ENCODE measurements around the gene SGCD. TPM values are rescaled to one million over a fixed set of nuclear protein-coding genes. Genes with fewer than 3 reads are reported as not detected.

Gene SGCD
- total RNA-seq, 4 donors from 2014 or later, result 16.7 to 38.6 (median 27.7) TPM

DNA sequence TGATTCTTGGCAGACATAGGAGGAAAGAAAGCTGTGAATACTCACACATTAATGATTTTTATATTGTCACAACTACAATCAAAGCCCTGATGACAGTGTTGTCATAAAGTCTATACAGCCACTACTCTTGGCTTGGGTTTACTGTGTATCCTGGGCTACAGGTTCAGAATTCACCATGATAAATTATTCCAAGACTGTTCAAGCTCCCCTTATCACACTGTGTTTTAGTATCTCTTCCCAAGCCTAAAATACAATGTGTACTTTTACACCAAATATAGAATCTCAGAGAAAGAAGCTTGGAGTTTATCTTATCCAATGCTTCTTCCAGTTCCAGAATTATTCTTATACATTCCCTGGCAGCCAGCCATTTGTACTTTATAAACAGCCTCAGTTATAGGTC is 395.4 kb downstream of the SGCD start:
- H3K27ac ChIP-seq (replicated peaks in 1 of 4), result no peak overlapping the region

GRCh38 chr5:156735477-156735876 is 408.5 kb downstream of the SGCD start:
- Histone ChIP-seq H3K9me3 (no peaks in the 10 kb centered on the region), H3K27ac (replicated peaks in 1 of 4) (no peak overlapping the region), H3K4me1 (no peaks in the 10 kb centered on the region), H3K36me3 (no peaks in the 10 kb centered on the region), H3K4me3 (no peak overlapping the region), H3K27me3 (no peaks in the 10 kb centered on the region)
- 81% methylated on average over 3 of the region's 3 CpGs for WGBS
- no peak for TF ChIP-seq EP300 (IDR thresholded peaks at IDR 0.05)
- no peak for TF ChIP-seq POLR2A (IDR thresholded peaks at IDR 0.05; ENCODE audit: low read depth)
- TF ChIP-seq, protein P1, sequence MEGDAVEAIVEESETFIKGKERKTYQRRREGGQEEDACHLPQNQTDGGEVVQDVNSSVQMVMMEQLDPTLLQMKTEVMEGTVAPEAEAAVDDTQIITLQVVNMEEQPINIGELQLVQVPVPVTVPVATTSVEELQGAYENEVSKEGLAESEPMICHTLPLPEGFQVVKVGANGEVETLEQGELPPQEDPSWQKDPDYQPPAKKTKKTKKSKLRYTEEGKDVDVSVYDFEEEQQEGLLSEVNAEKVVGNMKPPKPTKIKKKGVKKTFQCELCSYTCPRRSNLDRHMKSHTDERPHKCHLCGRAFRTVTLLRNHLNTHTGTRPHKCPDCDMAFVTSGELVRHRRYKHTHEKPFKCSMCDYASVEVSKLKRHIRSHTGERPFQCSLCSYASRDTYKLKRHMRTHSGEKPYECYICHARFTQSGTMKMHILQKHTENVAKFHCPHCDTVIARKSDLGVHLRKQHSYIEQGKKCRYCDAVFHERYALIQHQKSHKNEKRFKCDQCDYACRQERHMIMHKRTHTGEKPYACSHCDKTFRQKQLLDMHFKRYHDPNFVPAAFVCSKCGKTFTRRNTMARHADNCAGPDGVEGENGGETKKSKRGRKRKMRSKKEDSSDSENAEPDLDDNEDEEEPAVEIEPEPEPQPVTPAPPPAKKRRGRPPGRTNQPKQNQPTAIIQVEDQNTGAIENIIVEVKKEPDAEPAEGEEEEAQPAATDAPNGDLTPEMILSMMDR (IDR thresholded peaks at IDR 0.05), result no peak
- no peak for DNase-seq (ENCODE audit: extremely low spot score)
- intact Hi-C loops (cut with DNase I), result no loop called here

More for the DNA sequence above, 395.4 kb downstream of the SGCD start:
- Histone ChIP-seq H3K4me1 (peaks cover 0 to 21% (median 11%) of the 10 kb centered on the region in 4 donors), H3K27me3 (no peaks in the 10 kb centered on the region), H3K4me3 (no peak overlapping the region), H3K36me3 (no peaks in the 10 kb centered on the region), H3K9me3 (no peaks in the 10 kb centered on the region)
- TF ChIP-seq, protein P1 (IDR thresholded peaks at IDR 0.05), result no peak
- TF ChIP-seq EP300 (IDR thresholded peaks at IDR 0.05), result no peak
- TF ChIP-seq POLR2A (IDR thresholded peaks at IDR 0.05; ENCODE audit: low read depth), result no peak
- no peak for TF ChIP-seq POLR2AphosphoS5 (IDR thresholded peaks at IDR 0.05)
- intact Hi-C loops (cut with DNase I), result no loop called here
- no peak for DNase-seq (ENCODE audit: extremely low spot score)

DNA sequence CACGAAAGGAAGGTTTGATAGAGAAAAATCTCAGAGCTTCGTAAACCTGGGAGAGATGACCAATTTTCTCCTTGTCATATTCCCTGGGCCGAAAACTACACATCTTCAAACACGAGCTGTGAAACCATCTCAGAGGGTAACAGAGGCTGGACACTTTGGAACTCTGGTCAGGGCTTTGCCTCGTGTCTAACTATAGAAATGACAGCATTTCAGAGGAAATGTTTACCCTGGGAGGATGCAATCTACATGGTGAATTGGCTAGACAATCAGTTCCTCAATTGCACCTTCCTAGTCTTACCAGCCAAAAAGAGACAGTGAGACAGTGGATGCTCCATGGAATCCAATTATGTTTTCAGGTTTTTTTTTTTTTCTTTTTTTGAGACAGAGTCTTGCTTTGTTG is 414.6 kb downstream of the SGCD start:
- intact Hi-C loops (cut with DNase I), result no loop called here
- no peak for DNase-seq (ENCODE audit: extremely low spot score)
- H3K27ac ChIP-seq (replicated peaks in 1 of 4), result no peak overlapping the region
- 74% methylated on average over 5 of the region's 5 CpGs for WGBS
- H3K36me3 ChIP-seq, result no peaks in the 10 kb centered on the region
- no peak for TF ChIP-seq EP300 (IDR thresholded peaks at IDR 0.05)
- TF ChIP-seq POLR2A (IDR thresholded peaks at IDR 0.05; ENCODE audit: low read depth), result no peak
- TF ChIP-seq, protein P1 (IDR thresholded peaks at IDR 0.05), result no peak
- no peak for TF ChIP-seq POLR2AphosphoS5 (IDR thresholded peaks at IDR 0.05)
- H3K27me3 ChIP-seq, result no peaks in the 10 kb centered on the region
- H3K4me1 ChIP-seq, result no peaks in the 10 kb centered on the region
- H3K9me3 ChIP-seq, result no peaks in the 10 kb centered on the region
- H3K4me3 ChIP-seq, result no peak overlapping the region

- TF ChIP-seq EP300 (IDR thresholded peaks at IDR 0.05) (no peak), POLR2A (IDR thresholded peaks at IDR 0.05; ENCODE audit: low read depth) (no peak)
- 92% methylated on average over 3 of the region's 3 CpGs for WGBS
- H3K36me3 ChIP-seq, result peaks cover 0 to 2% (median 0%) of the 10 kb centered on the region in 4 donors
- H3K4me3 ChIP-seq, result no peak overlapping the region
- no peak overlapping the region for H3K27ac ChIP-seq (replicated peaks in 1 of 4)
- no peaks in the 10 kb centered on the region for H3K4me1 ChIP-seq
- DNase-seq (ENCODE audit: extremely low spot score), result no peak
- H3K27me3 ChIP-seq, result no peaks in the 10 kb centered on the region
- no peaks in the 10 kb centered on the region for H3K9me3 ChIP-seq
- intact Hi-C loops (cut with DNase I), result no loop called here
Measured at GRCh38 chr5:156753846-156754245, 426.9 kb downstream of the SGCD start.

DNA sequence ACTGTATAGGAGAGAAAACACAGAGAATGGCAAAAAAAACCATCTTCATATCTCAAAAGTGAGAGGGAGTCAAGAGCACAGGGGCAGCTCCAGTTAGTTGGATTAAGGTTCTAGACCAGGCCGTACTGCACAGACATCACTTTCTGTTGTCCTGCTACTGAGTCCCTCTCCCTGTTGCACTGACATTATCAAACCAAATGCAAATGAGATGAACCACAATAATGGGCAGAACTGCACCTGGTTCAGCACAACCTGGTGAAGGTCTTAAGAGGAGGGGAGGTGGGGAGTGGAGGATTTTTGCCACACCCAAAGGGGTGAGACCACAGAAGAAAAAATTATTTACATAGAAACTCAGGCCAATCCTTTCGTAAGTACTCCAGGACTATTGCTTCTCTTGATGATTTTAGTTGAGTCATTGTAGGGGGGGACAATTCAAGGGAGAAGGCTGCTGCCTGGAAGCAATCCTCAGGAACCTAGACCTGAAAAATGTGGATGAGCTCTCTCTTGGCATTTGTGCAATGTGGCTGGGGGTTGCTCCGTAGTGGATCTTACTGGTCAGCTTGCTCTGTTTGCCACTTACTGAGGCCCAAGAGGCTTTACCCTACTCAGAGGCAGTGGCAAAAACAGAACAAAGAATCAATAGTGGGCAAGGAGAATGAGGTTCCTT is 428.6 kb downstream of the SGCD start:
- H3K27me3 ChIP-seq, result no peaks in the 10 kb centered on the region
- H3K27ac ChIP-seq (replicated peaks in 1 of 4), result no peak overlapping the region
- H3K4me1 ChIP-seq, result no peaks in the 10 kb centered on the region
- TF ChIP-seq POLR2A (IDR thresholded peaks at IDR 0.05; ENCODE audit: low read depth), result no peak
- no peak for TF ChIP-seq EP300 (IDR thresholded peaks at IDR 0.05)
- TF ChIP-seq, protein P1 (IDR thresholded peaks at IDR 0.05), result no peak
- TF ChIP-seq POLR2AphosphoS5 (IDR thresholded peaks at IDR 0.05), result no peak
- no peak for DNase-seq (ENCODE audit: extremely low spot score)
- H3K4me3 ChIP-seq, result no peak overlapping the region
- peaks cover 0 to 13% (median 4%) of the 10 kb centered on the region in 4 donors for H3K36me3 ChIP-seq
- no peaks in the 10 kb centered on the region for H3K9me3 ChIP-seq
- 85% methylated on average over 3 of the region's 3 CpGs for WGBS
- intact Hi-C loops (cut with DNase I), result no loop called here
